GM12878 (cell line): ENCODE results near the gene AQP9. TPM values are rescaled to one million over a fixed set of nuclear protein-coding genes. Genes with fewer than 3 reads are reported as not detected.

Experiments used
- ATAC-seq: fragments of 200-7000 bp; cut with Tn5 transposase; 3 replicates; pipeline ENCODE4 v1.9.1; 2020; ENCODE audit warnings: mild to moderate bottlenecking, moderate library complexity
- BruUV-seq: library from RNA; stranded (reverse); fragments of 400-500 nt; replicated peaks from 2 replicates; lab custom pipeline; 2021; lab: Mats Ljungman, UMichigan
- CTCF ChIA-PET: fragments of 300-600 bp; sonication (Branson Sonifier 250); formaldehyde crosslinking; extraction: SDS; loops from one replicate; lab custom pipeline; 2021; ENCODE audit warnings: inconsistent platforms; lab: Yijun Ruan, JAX
- POLR2A ChIA-PET: fragments of 350-600 bp; formaldehyde crosslinking; extraction: SDS; loops from one replicate; lab custom pipeline; 2021; ENCODE audit warnings: inconsistent platforms; lab: Charles Lee
- RAD21 ChIA-PET: fragments of 300-600 bp; sonication (Branson Sonifier 250); formaldehyde crosslinking; loops from one replicate; lab custom pipeline; 2023; ENCODE audit warnings: antibody characterized with exemption; ENCODE audit not compliant: unreplicated experiment; lab: Charles Lee
- SMC1A ChIA-PET: fragments of 300-600 bp; sonication (Branson Sonifier 250); formaldehyde crosslinking; loops from one replicate; lab custom pipeline; 2023; ENCODE audit not compliant: unreplicated experiment, uncharacterized antibody; lab: Charles Lee
- DNase-seq: peaks from one replicate; pipeline ENCODE4 v3.0.0-alpha.2; 2011; ENCODE audit warnings: low read depth, low spot score
- FAIRE-seq: peaks from 3 replicates; lab custom pipeline; 2011; peaks lifted over from hg19 to GRCh38; lab: Jason Lieb, UNC
- H2AFZ ChIP-seq: 2 replicates; pipeline ENCODE4 v1.6.0; 2011; ENCODE audit warnings: low read depth, low read length, control low read depth; ENCODE audit not compliant: control insufficient read depth
- H3K27ac ChIP-seq: 2 replicates; pipeline ENCODE4 v1.5.1; 2011; ENCODE audit warnings: control low read depth; ENCODE audit not compliant: control insufficient read depth, insufficient read depth
- H3K27me3 ChIP-seq, 2 experiments: replicated peaks in 1 of 2; 2 replicates each; pipeline versions ENCODE4 v1.6.0 to v1.6.1; 2011; ENCODE audit warnings: low read length in 1 of 2; ENCODE audit not compliant: control insufficient read depth in 2 of 2, insufficient read depth in 2 of 2
- H3K36me3 ChIP-seq, 2 experiments: 2 replicates each; pipeline ENCODE4 v1.5.1; 2011; ENCODE audit warnings: low read length in 1 of 2; ENCODE audit not compliant: control insufficient read depth in 2 of 2, insufficient read depth in 2 of 2
- H3K4me1 ChIP-seq: 2 replicates; pipeline ENCODE4 v1.6.1; 2011; ENCODE audit warnings: mild to moderate bottlenecking, low read length, moderate library complexity, mixed read lengths; ENCODE audit not compliant: control insufficient read depth, insufficient read depth
- H3K4me2 ChIP-seq: 2 replicates; pipeline ENCODE4 v1.6.0; 2011; ENCODE audit warnings: control low read depth; ENCODE audit not compliant: control insufficient read depth, insufficient read depth
- H3K4me3 ChIP-seq: fragments of 200-600 bp; sonication (generic); 2 replicates; pipeline ENCODE4 v1.5.1; 2016
- H3K79me2 ChIP-seq: 2 replicates; pipeline ENCODE4 v1.6.0; 2011; ENCODE audit warnings: low read length; ENCODE audit not compliant: control insufficient read depth, insufficient read depth
- H3K9ac ChIP-seq: 2 replicates; pipeline ENCODE4 v1.8.0; 2011; ENCODE audit warnings: low read length, control low read depth, mixed read lengths; ENCODE audit not compliant: control insufficient read depth, insufficient read depth
- H3K9me3 ChIP-seq: replicated peaks from 3 replicates; pipeline ENCODE4 v1.5.1; 2011; ENCODE audit warnings: mild to moderate bottlenecking, low read length; ENCODE audit not compliant: control insufficient read depth, insufficient read depth
- H4K20me1 ChIP-seq: 2 replicates; pipeline ENCODE4 v1.6.0; 2011; ENCODE audit not compliant: control insufficient read depth, insufficient read depth
- ATF7 ChIP-seq: fragments of 450-650 bp; IDR thresholded peaks from 2 replicates; pipeline ENCODE4 v1.6.1; 2016; ENCODE audit warnings: low read depth, mild to moderate bottlenecking
- CEBPZ ChIP-seq: fragments of 150-350 bp; IDR thresholded peaks from 2 replicates; pipeline ENCODE4 v1.6.1; 2016; ENCODE audit warnings: low read depth, low read length
- CHD1 ChIP-seq: IDR thresholded peaks from 2 replicates; pipeline ENCODE4 v1.6.1; 2012; ENCODE audit warnings: low read depth, low read length, improper control_type of control experiment
- CHD2 ChIP-seq: IDR thresholded peaks from 2 replicates; pipeline ENCODE4 v1.6.1; 2011; ENCODE audit warnings: low read depth, low read length, improper control_type of control experiment, borderline replicate concordance
- EZH2 ChIP-seq: IDR thresholded peaks from 2 replicates; pipeline ENCODE4 v1.6.1; 2012; ENCODE audit warnings: low read depth, mild to moderate bottlenecking, control low read depth, inconsistent platforms, low read length, borderline replicate concordance; ENCODE audit not compliant: control insufficient read depth
- IRF3 ChIP-seq: fragments of 450-650 bp; IDR thresholded peaks from 2 replicates; pipeline ENCODE4 v1.6.1; 2014; ENCODE audit warnings: mild to moderate bottlenecking
- MAX ChIP-seq: IDR thresholded peaks from 2 replicates; pipeline ENCODE4 v1.6.1; 2012; ENCODE audit warnings: low read depth, low read length, improper control_type of control experiment
- MTA2 ChIP-seq: fragments of 450-650 bp; IDR thresholded peaks from 2 replicates; pipeline ENCODE4 v1.6.1; 2016; ENCODE audit warnings: low read depth, mild to moderate bottlenecking, moderate library complexity
- NBN ChIP-seq: fragments of 450-650 bp; IDR thresholded peaks from 2 replicates; pipeline ENCODE4 v1.6.1; 2016
- PAX8 ChIP-seq: fragments of 450-650 bp; IDR thresholded peaks from 2 replicates; pipeline ENCODE4 v1.6.1; 2017; ENCODE audit warnings: mild to moderate bottlenecking, moderate library complexity
- RAD51 ChIP-seq: fragments of 450-650 bp; IDR thresholded peaks from 2 replicates; pipeline ENCODE4 v1.6.1; 2016; ENCODE audit warnings: moderate library complexity, mild to moderate bottlenecking, inconsistent platforms
- SKIL ChIP-seq: fragments of 450-650 bp; IDR thresholded peaks from 2 replicates; pipeline ENCODE4 v1.6.1; 2017; ENCODE audit warnings: mild to moderate bottlenecking, low read depth, inconsistent platforms; ENCODE audit not compliant: poor library complexity, severe bottlenecking
- SMC3 ChIP-seq: IDR thresholded peaks from 2 replicates; pipeline ENCODE4 v1.6.1; 2011; ENCODE audit warnings: low read length, improper control_type of control experiment, borderline replicate concordance
- STAT3 ChIP-seq: IDR thresholded peaks from 2 replicates; pipeline ENCODE4 v1.6.1; 2011; ENCODE audit warnings: low read depth, low read length, improper control_type of control experiment
- TARDBP ChIP-seq: IDR thresholded peaks from 2 replicates; pipeline ENCODE4 v1.6.1; 2016; ENCODE audit warnings: borderline replicate concordance
- ZBED1 ChIP-seq: IDR thresholded peaks from 2 replicates; pipeline ENCODE4 v1.6.1; 2016; ENCODE audit warnings: borderline replicate concordance
- WGBS: methylation state at CpG from one replicate; pipeline ENCODE4 v1.1.6; 2016; ENCODE audit warnings: low lambda C conversion rate; ENCODE audit not compliant: insufficient replicate concordance, insufficient coverage; ENCODE audit errors: missing lambda C conversion rate; 5-methylcytosine and 5-hydroxymethylcytosine counted together
- in situ Hi-C: fragments of 300-500 bp; cut with MboI; formaldehyde crosslinking; loops from 9 replicates; pipeline ENCODE4 v1.14.3; 2018; ENCODE audit warnings: mixed read lengths
- intact Hi-C: fragments of 100-400 bp; cut with micrococcal nuclease; formaldehyde crosslinking; loops from one replicate; pipeline ENCODE4 v1.14.2; 2022; ENCODE audit not compliant: unreplicated experiment
- polyA plus RNA-seq, 11 experiments: library from polyadenylated mRNA; depleted of rRNA in 4 of 11; unstranded in 6 of 11; stranded (reverse) in 5 of 11; fragments of >200 nt; fragmentation: Nextera tagmentation in 4 of 11; fragmentation: Illumina TruSeq in 1 of 11; extraction: Ambion mirVana in 4 of 11; extraction: Trizol in 1 of 11; gene quantifications; 1 replicate in 1 of 11; 2 replicates in 10 of 11; pipeline versions ENCODE4 v1.2.1 to v1.2.3, GENCODE V29; 2011 to 2016; ENCODE audit warnings: inconsistent platforms in 2 of 11, missing spikeins in 2 of 11, low read depth in 1 of 11
- total RNA-seq, 4 experiments: library from RNA; depleted of rRNA in 3 of 4; stranded (reverse); fragments of >200 nt in 3 of 4; fragmentation: Illumina TruSeq in 1 of 4; extraction: Trizol in 1 of 4; gene quantifications; 2 replicates each; pipeline versions ENCODE4 v1.2.1 to v1.2.3, GENCODE V29; 2013 to 2021

AQP9 gene
- total and polyA plus RNA-seq, 10 of the 15 experiments (the other 5 are each of a cell fraction or from before 2014, with no cell fraction given): 0.05 to 3.0 (median 0.22) TPM

- ATAC-seq (peak; percentile 90), DNase-seq (no peak), FAIRE-seq (no peak)
- CTCF ChIA-PET: no interaction called here
- SMC1A ChIA-PET: interaction anchor here (1.2 kb wide), 1 partner anchor 40 kb away, joined by 3 read pairs; no protein-coding TSS in a partner anchor
- no peaks in the 10 kb centered on the region for H4K20me1 ChIP-seq
- H3K4me2 ChIP-seq: no peak overlapping the region
- H3K9ac ChIP-seq: no peak overlapping the region
- no peaks in the 10 kb centered on the region for H3K36me3 ChIP-seq
- no peak overlapping the region for H2AFZ ChIP-seq
- H3K4me3 ChIP-seq: no peak overlapping the region
- intact Hi-C loops: no loop called here
- WGBS: 50% methylated on average over 5 of the region's 5 CpGs
- RAD21 ChIA-PET: no interaction called here
- in situ Hi-C loops: no loop called here
- no peaks in the 10 kb centered on the region for H3K9me3 ChIP-seq
- no TSS peak for BruUV-seq
- no peaks in the 10 kb centered on the region for H3K27me3 ChIP-seq
- H3K4me1 ChIP-seq: no peaks in the 10 kb centered on the region
- H3K79me2 ChIP-seq: no peaks in the 10 kb centered on the region
- POLR2A ChIA-PET: no interaction called here
- no peak overlapping the region for H3K27ac ChIP-seq
- TF ChIP-seq CHD1 (no peak), STAT3 (no peak), MTA2 (peak; percentile 65; the same call in 1 of the 2 replicates), TARDBP (no peak), ATF7 (peak; percentile 29; the same call in 1 of the 2 replicates), CEBPZ (no peak), MAX (no peak), IRF3 (no peak), PAX8 (no peak), SMC3 (no peak), RAD51 (no peak), NBN (0 out of 2 replicates have a peak, but pooled peaks have one; percentile 34), SKIL (no peak), CHD2 (no peak), EZH2 (no peak), ZBED1 (no peak)
Observed at GRCh38 chr15:58147171-58147611, 9.0 kb downstream of the AQP9 start.
